CD4-positive, alpha-beta T cell (primary cell): ENCODE data around the gene PHLDA2. TPM values are rescaled to one million over a fixed set of nuclear protein-coding genes. Genes with fewer than 3 reads are reported as not detected.

Experiments
- ATAC-seq: fragments of 200-7000 bp; cut with Tn5 transposase; one replicate; pipeline ENCODE4 v1.10.0; 2022; ENCODE audit warnings: mild to moderate bottlenecking; ENCODE audit not compliant: poor library complexity
- CTCF ChIA-PET: fragments of 350-600 bp; sonication (Branson Sonifier 250); formaldehyde crosslinking; loops from one replicate; lab custom pipeline; 2021; ENCODE audit warnings: antibody characterized with exemption, inconsistent platforms; lab: Charles Lee
- POLR2A ChIA-PET: fragments of 350-600 bp; sonication (Branson Sonifier 250); formaldehyde crosslinking; loops from one replicate; lab custom pipeline; 2021; ENCODE audit warnings: antibody characterized with exemption, inconsistent platforms; lab: Charles Lee
- DNase-seq, 14 experiments: peaks; one replicate each; pipeline ENCODE4 v3.0.0-alpha.2; 2013 to 2020; ENCODE audit warnings: mixed read lengths in 2 of 14
- H3K27ac ChIP-seq, 2 donors: one replicate each; pipeline versions ENCODE4 v1.5.1 to v1.7.0; 2013; ENCODE audit warnings: low read length in 2 of 2, low read depth in 1 of 2, mild to moderate bottlenecking in 1 of 2
- H3K27me3 ChIP-seq, 2 experiments: 1 replicate in 1 of 2; 2 replicates in 1 of 2; pipeline versions ENCODE4 v1.6.1 to v1.7.0; 2013; ENCODE audit warnings: low read length in 2 of 2, control low read depth in 1 of 2, mild to moderate bottlenecking in 1 of 2, moderate library complexity in 1 of 2; ENCODE audit not compliant: insufficient read depth in 2 of 2, control insufficient read depth in 1 of 2
- H3K36me3 ChIP-seq: one replicate; pipeline ENCODE4 v1.6.1; 2013; ENCODE audit warnings: low read length, control low read depth; ENCODE audit not compliant: insufficient read depth
- H3K4me1 ChIP-seq: one replicate; pipeline ENCODE4 v1.6.1; 2013; ENCODE audit warnings: low read length, control low read depth; ENCODE audit not compliant: insufficient read depth
- H3K4me3 ChIP-seq: one replicate; pipeline ENCODE4 v1.5.1; 2013; ENCODE audit warnings: mild to moderate bottlenecking, low read length, moderate library complexity
- H3K9me3 ChIP-seq, 2 experiments: 1 replicate in 1 of 2; 2 replicates in 1 of 2; pipeline versions ENCODE4 v1.6.1 to v1.7.0; 2013; ENCODE audit warnings: low read length in 2 of 2, mild to moderate bottlenecking in 2 of 2, control low read depth in 1 of 2, moderate library complexity in 1 of 2; ENCODE audit not compliant: control insufficient read depth in 1 of 2, insufficient read depth in 1 of 2
- H3K27ac Mint-ChIP-seq: one replicate; pipeline ENCODE4 v1.8.0; 2020; ENCODE audit warnings: mixed read lengths
- H3K27me3 Mint-ChIP-seq: one replicate; pipeline ENCODE4 v1.8.0; 2021; ENCODE audit warnings: mixed read lengths
- H3K36me3 Mint-ChIP-seq: one replicate; pipeline ENCODE4 v1.8.0; 2021; ENCODE audit warnings: low read depth, mixed read lengths
- H3K4me1 Mint-ChIP-seq: one replicate; pipeline ENCODE4 v1.8.0; 2021; ENCODE audit warnings: low read depth, mixed read lengths
- H3K4me3 Mint-ChIP-seq: one replicate; pipeline ENCODE4 v1.8.0; 2020; ENCODE audit warnings: mild to moderate bottlenecking, mixed read lengths
- H3K9me3 Mint-ChIP-seq: one replicate; pipeline ENCODE4 v1.8.0; 2020; ENCODE audit warnings: mixed read lengths
- intact Hi-C, 2 experiments: fragments of 100-400 bp; cut with DNase I in 1 of 2; cut with micrococcal nuclease in 1 of 2; formaldehyde crosslinking; loops; one replicate each; pipeline versions ENCODE4 v1.15.1 to v1.9.0; 2023 to 2025; cut with DNase I, micrococcal nuclease
- total RNA-seq, 174 experiments: library from RNA in 2 of 174; stranded (reverse) in 2 of 174; gene quantifications; one replicate each; pipeline ENCODE4 v1.2.3 and lab custom pipeline; 2021 to 2026
- TF ChIP-seq, protein P1 (sequence below): fragments of 200-600 bp; IDR thresholded peaks from one replicate; pipeline ENCODE4 v1.8.0; 2022; ENCODE audit warnings: antibody characterized with exemption, mild to moderate bottlenecking

Gene PHLDA2
- total RNA-seq, 2 experiments from 2014 or later: 1.1 to 1.3 TPM

DNA sequence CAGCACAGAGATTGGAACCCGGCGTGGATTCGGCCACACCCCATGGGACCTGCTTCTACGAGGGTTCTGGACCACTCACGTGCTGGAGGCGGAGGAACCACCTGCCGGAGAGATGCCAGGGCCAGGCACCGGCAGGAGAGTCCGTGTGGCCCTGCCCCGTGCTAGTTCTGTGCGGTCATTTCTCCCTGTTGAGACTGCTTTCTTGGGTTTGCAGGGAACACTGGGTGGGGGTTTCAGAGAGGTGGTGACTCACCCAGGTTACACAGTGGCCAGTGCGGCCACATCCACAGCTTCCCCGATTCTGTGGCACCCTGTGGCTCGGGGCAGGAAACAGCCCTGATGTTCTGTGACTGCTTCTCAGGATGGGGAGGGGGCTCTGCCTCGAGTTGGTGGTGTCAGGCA lies 3.6 kb upstream of the PHLDA2 start:
- TF ChIP-seq, protein P1, sequence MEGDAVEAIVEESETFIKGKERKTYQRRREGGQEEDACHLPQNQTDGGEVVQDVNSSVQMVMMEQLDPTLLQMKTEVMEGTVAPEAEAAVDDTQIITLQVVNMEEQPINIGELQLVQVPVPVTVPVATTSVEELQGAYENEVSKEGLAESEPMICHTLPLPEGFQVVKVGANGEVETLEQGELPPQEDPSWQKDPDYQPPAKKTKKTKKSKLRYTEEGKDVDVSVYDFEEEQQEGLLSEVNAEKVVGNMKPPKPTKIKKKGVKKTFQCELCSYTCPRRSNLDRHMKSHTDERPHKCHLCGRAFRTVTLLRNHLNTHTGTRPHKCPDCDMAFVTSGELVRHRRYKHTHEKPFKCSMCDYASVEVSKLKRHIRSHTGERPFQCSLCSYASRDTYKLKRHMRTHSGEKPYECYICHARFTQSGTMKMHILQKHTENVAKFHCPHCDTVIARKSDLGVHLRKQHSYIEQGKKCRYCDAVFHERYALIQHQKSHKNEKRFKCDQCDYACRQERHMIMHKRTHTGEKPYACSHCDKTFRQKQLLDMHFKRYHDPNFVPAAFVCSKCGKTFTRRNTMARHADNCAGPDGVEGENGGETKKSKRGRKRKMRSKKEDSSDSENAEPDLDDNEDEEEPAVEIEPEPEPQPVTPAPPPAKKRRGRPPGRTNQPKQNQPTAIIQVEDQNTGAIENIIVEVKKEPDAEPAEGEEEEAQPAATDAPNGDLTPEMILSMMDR: no peak
- ChIA-PET POLR2A (interaction anchor here (1.0 kb wide), 1 partner anchor 487 kb away, joined by 3 read pairs; no protein-coding TSS in a partner anchor), CTCF (interaction anchor here (1.4 to 1.5 kb wide), 2 partner anchors 401 to 627 kb away, joined by 3 to 8 read pairs; no protein-coding TSS in a partner anchor)
- Histone ChIP-seq H3K27me3 (peaks cover 13 to 16% of the 10 kb centered on the region in 2 experiments), H3K4me1 (peaks cover 44% of the 10 kb centered on the region), H3K9me3 (peaks cover 6 to 11% of the 10 kb centered on the region in 2 experiments), H3K36me3 (no peaks in the 10 kb centered on the region), H3K27ac (no peak overlapping the region), H3K4me3 (no peak overlapping the region)
- peaks cover 20% of the 10 kb centered on the region for H3K4me1 Mint-ChIP-seq
- DNase-seq (peak in 2 of 14 experiments; percentile 63 to 73), ATAC-seq (no peak)
- H3K27ac Mint-ChIP-seq: no peak overlapping the region
- H3K9me3 Mint-ChIP-seq: peaks cover 5% of the 10 kb centered on the region
- H3K4me3 Mint-ChIP-seq: no peak overlapping the region
- H3K27me3 Mint-ChIP-seq: peaks cover 20% of the 10 kb centered on the region
- intact Hi-C loops: no loop called here
- peaks cover 8% of the 10 kb centered on the region for H3K36me3 Mint-ChIP-seq

DNA sequence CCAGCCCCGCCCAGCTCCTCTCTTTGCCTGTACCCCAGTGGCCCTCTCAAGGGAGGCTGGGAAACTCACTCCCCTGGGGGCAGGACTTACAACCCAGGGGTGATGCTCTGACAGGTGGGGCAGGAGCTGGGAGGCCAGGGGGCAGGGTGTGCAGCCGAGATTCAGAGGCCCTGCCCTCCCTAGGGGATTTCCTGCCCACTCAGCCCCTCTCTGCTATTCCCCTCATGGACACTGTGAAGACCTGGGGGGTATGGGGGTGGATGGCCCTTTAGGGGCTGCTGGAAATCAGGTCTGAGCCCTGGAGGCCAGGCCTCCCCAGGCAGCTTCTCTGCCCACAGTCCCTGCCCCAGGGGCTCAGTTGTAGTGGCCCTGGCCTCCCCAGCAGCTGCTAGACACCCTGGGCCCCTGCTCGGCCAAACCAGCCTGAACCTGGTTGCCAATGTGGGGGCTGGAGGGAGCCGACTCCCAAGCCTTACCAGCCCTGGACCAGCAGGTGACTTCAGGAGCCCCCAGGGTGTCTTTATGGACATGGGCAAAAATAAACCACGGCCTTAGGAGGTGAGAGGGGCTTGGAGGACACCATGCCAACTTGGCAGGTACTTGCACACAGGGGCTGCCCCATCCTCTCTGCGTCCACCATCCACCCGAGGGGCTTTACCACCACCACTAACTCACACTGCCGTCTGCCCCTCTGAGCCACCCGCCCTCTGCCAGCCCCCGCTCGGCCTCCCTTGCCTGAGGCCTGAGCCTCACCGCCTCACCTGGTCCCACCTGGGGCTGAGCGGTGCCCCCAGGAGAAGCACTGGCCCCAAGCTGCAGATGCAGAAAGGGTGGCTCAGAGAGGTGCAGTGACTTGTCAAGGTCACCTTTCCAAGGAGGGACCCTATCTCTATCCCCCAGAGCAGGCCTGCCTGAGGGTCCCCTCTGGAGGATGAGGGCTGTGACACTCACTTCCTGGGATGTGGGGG lies 2.8 kb upstream of the PHLDA2 start:
- H3K27me3 ChIP-seq: peaks cover 20 to 21% of the 10 kb centered on the region in 2 experiments
- Mint-ChIP-seq H3K4me1 (peaks cover 24% of the 10 kb centered on the region), H3K27me3 (peaks cover 26% of the 10 kb centered on the region), H3K36me3 (peaks cover 2% of the 10 kb centered on the region), H3K9me3 (no peaks in the 10 kb centered on the region), H3K4me3 (no peak overlapping the region), H3K27ac (no peak overlapping the region)
- no peak overlapping the region for H3K27ac ChIP-seq
- no peak for ATAC-seq
- H3K36me3 ChIP-seq: no peaks in the 10 kb centered on the region
- TF ChIP-seq, protein P1: no peak
- ChIA-PET CTCF (no interaction called here), POLR2A (interaction anchor here (0.6 kb wide), 1 partner anchor 447 kb away, joined by 3 read pairs; the partner anchor contains the start of gene ZNF195)
- no peak overlapping the region for H3K4me3 ChIP-seq
- DNase-seq: no peak
- intact Hi-C loops: loop anchor here in 1 of 2 experiments (2.0 kb wide), 1 partner anchor 159 kb away; no protein-coding TSS in a partner anchor
- peaks cover 0 to 10% of the 10 kb centered on the region in 2 experiments for H3K9me3 ChIP-seq
- H3K4me1 ChIP-seq: peaks cover 48% of the 10 kb centered on the region

DNA sequence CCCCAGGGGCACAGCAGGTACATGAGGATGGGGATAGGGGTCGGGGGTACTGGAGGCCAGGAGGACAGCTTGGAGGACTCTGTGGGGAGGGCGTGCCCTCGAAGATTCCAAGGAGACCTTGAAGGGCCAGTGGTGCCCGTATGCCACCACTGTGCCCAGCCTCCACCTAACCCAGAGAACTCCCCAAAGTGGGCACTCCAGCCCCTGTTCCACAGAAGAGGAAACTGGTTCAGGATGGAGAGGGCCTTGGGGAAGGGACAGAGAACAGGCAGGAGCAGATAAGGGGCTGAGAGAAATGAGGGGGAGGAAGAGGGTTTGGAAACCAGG lies 2.2 kb upstream of the PHLDA2 start:
- no peak overlapping the region for H3K27ac Mint-ChIP-seq
- Histone ChIP-seq H3K36me3 (no peaks in the 10 kb centered on the region), H3K27ac (no peak overlapping the region), H3K27me3 (peaks cover 21 to 24% of the 10 kb centered on the region in 2 experiments), H3K9me3 (peaks cover 0 to 13% of the 10 kb centered on the region in 2 experiments), H3K4me3 (no peak overlapping the region), H3K4me1 (peaks cover 48% of the 10 kb centered on the region)
- TF ChIP-seq, protein P1: no peak
- no peaks in the 10 kb centered on the region for H3K36me3 Mint-ChIP-seq
- peaks cover 30% of the 10 kb centered on the region for H3K27me3 Mint-ChIP-seq
- H3K9me3 Mint-ChIP-seq: no peaks in the 10 kb centered on the region
- DNase-seq (no peak), ATAC-seq (no peak)
- peaks cover 24% of the 10 kb centered on the region for H3K4me1 Mint-ChIP-seq
- no peak overlapping the region for H3K4me3 Mint-ChIP-seq
- POLR2A ChIA-PET: interaction anchor here (0.6 kb wide), 1 partner anchor 448 kb away, joined by 3 read pairs; the partner anchor contains the start of gene ZNF195
- CTCF ChIA-PET: no interaction called here
- intact Hi-C loops: loop anchor here in 1 of 2 experiments (2.0 kb wide), 1 partner anchor 159 kb away; no protein-coding TSS in a partner anchor
